DOHH2 (cell line): ENCODE results near the gene EPB42.

ENCODE experiments used
- H3F3A ChIP-seq: fragments of 200-600 bp; sonication (generic), shearing (Covaris generic); 2 replicates; pipeline ENCODE4 v1.6.0; 2016; ENCODE audit warnings: antibody characterized with exemption, mild to moderate bottlenecking; ENCODE audit not compliant: control insufficient read depth, insufficient read depth
- H3K27ac ChIP-seq: fragments of 200-600 bp; sonication (generic); 2 replicates; pipeline ENCODE4 v1.5.1; 2014; ENCODE audit warnings: low read depth, mild to moderate bottlenecking, low read length, moderate library complexity
- H3K27me3 ChIP-seq: fragments of 200-600 bp; sonication (generic); 2 replicates; pipeline ENCODE4 v1.6.1; 2014; ENCODE audit warnings: mild to moderate bottlenecking, low read length, mixed read lengths; ENCODE audit not compliant: control insufficient read depth
- H3K36me3 ChIP-seq: fragments of 200-600 bp; sonication (generic); 2 replicates; pipeline ENCODE4 v1.6.1; 2014; ENCODE audit warnings: mild to moderate bottlenecking, low read length, moderate library complexity, mixed read lengths; ENCODE audit not compliant: control insufficient read depth
- H3K4me1 ChIP-seq: fragments of 200-600 bp; sonication (generic); 2 replicates; pipeline ENCODE4 v1.6.1; 2014; ENCODE audit warnings: mild to moderate bottlenecking, low read length, mixed read lengths; ENCODE audit not compliant: control insufficient read depth
- H3K4me2 ChIP-seq: fragments of 200-600 bp; sonication (generic); 2 replicates; pipeline ENCODE4 v1.6.0; 2014; ENCODE audit warnings: mild to moderate bottlenecking, low read length, moderate library complexity
- H3K4me3 ChIP-seq: fragments of 200-600 bp; sonication (generic); 2 replicates; pipeline ENCODE4 v1.5.1; 2014; ENCODE audit warnings: mild to moderate bottlenecking, low read length, mixed read lengths
- H3K79me2 ChIP-seq: fragments of 200-600 bp; sonication (generic); 2 replicates; pipeline ENCODE4 v1.6.1; 2014; ENCODE audit warnings: mild to moderate bottlenecking, low read length, mixed read lengths; ENCODE audit not compliant: control insufficient read depth
- H3K9me2 ChIP-seq: fragments of 200-600 bp; sonication (generic); replicated peaks from 2 replicates; pipeline ENCODE4 v1.6.1; 2014; ENCODE audit warnings: mild to moderate bottlenecking, low read length, mixed read lengths; ENCODE audit not compliant: control insufficient read depth
- H3K9me3 ChIP-seq: fragments of 200-600 bp; sonication (generic); 2 replicates; pipeline ENCODE4 v1.6.1; 2014; ENCODE audit warnings: antibody characterized with exemption, low read length, mixed read lengths; ENCODE audit not compliant: control insufficient read depth, insufficient read depth
- H4K20me1 ChIP-seq: fragments of 200-600 bp; sonication (generic); 2 replicates; pipeline ENCODE4 v1.6.0; 2014; ENCODE audit warnings: low read depth, mild to moderate bottlenecking, antibody characterized with exemption, low read length, moderate library complexity; ENCODE audit not compliant: control insufficient read depth, insufficient read depth
- CTCF ChIP-seq: fragments of 200-600 bp; sonication (generic); IDR thresholded peaks from one replicate; pipeline ENCODE4 v1.5.1; 2014; ENCODE audit warnings: antibody characterized with exemption, mild to moderate bottlenecking, low read depth, low read length; ENCODE audit not compliant: poor library complexity, severe bottlenecking
- EZH2phosphoT487 ChIP-seq: fragments of 200-600 bp; sonication (generic); IDR thresholded peaks from 2 replicates; pipeline ENCODE4 v1.6.1; 2017; ENCODE audit warnings: borderline replicate concordance, mild to moderate bottlenecking, antibody characterized with exemption, low read length, moderate library complexity, mixed read lengths

EPB42 gene

GRCh38 chr15:43189296-43189695 lies 31.5 kb downstream of the EPB42 start:
- H3K9me2 ChIP-seq: no peaks in the 10 kb centered on the region
- peaks cover 56% of the 10 kb centered on the region for H3K36me3 ChIP-seq
- TF ChIP-seq EZH2phosphoT487 (no peak), CTCF (no peak)
- H4K20me1 ChIP-seq: no peaks in the 10 kb centered on the region
- peaks cover 15% of the 10 kb centered on the region for H3K4me1 ChIP-seq
- H3K79me2 ChIP-seq: peaks cover 17% of the 10 kb centered on the region
- H3K4me2 ChIP-seq: no peak overlapping the region
- H3F3A ChIP-seq: peaks cover 6% of the 10 kb centered on the region
- no peak overlapping the region for H3K27ac ChIP-seq
- no peak overlapping the region for H3K4me3 ChIP-seq
- H3K27me3 ChIP-seq: no peaks in the 10 kb centered on the region
- no peaks in the 10 kb centered on the region for H3K9me3 ChIP-seq

GRCh38 chr15:43187544-43188155 lies 33.2 kb downstream of the EPB42 start:
- peak overlapping the region; percentile 94; the same call in 1 of the 2 replicates for H3K4me3 ChIP-seq
- H4K20me1 ChIP-seq: no peaks in the 10 kb centered on the region
- no peak overlapping the region for H3K27ac ChIP-seq
- H3K79me2 ChIP-seq: peaks cover 17% of the 10 kb centered on the region
- no peaks in the 10 kb centered on the region for H3K27me3 ChIP-seq
- peaks cover 53% of the 10 kb centered on the region for H3K36me3 ChIP-seq
- peak overlapping the region; percentile 85 for H3K4me2 ChIP-seq
- H3K9me2 ChIP-seq: no peaks in the 10 kb centered on the region
- TF ChIP-seq CTCF: peak; percentile 62
- TF ChIP-seq EZH2phosphoT487: no peak
- no peaks in the 10 kb centered on the region for H3K9me3 ChIP-seq
- H3F3A ChIP-seq: peaks cover 22% of the 10 kb centered on the region
- H3K4me1 ChIP-seq: peaks cover 15% of the 10 kb centered on the region

- peak overlapping the region; percentile 85 for H3K4me2 ChIP-seq
- H3K9me2 ChIP-seq: no peaks in the 10 kb centered on the region
- H3K79me2 ChIP-seq: peaks cover 17% of the 10 kb centered on the region
- H3K27ac ChIP-seq: peak overlapping the region; percentile 58
- H3F3A ChIP-seq: peaks cover 26% of the 10 kb centered on the region
- H3K36me3 ChIP-seq: peaks cover 49% of the 10 kb centered on the region
- no peaks in the 10 kb centered on the region for H4K20me1 ChIP-seq
- peaks cover 15% of the 10 kb centered on the region for H3K4me1 ChIP-seq
- no peak for TF ChIP-seq CTCF
- no peak for TF ChIP-seq EZH2phosphoT487
- peak overlapping the region; percentile 94 for H3K4me3 ChIP-seq
- no peaks in the 10 kb centered on the region for H3K27me3 ChIP-seq
- H3K9me3 ChIP-seq: no peaks in the 10 kb centered on the region
Measured at GRCh38 chr15:43186003-43186353, 34.8 kb downstream of the EPB42 start.
